HepG2 (cell line): ENCODE data around the gene RB1. TPM values are rescaled to one million over a fixed set of nuclear protein-coding genes. Genes with fewer than 3 reads are reported as not detected.

Experiments
- ATAC-seq: fragments of 200-7000 bp; cut with Tn5 transposase; 3 replicates; pipeline ENCODE4 v1.9.1; 2020; ENCODE audit warnings: mild to moderate bottlenecking, moderate library complexity
- BruUV-seq: library from RNA; stranded (reverse); fragments of 400-500 nt; replicated peaks from 2 replicates; lab custom pipeline; 2021; lab: Mats Ljungman, UMichigan
- CTCF ChIA-PET: fragments of 300-600 bp; formaldehyde crosslinking; extraction: SDS; loops from one replicate; lab custom pipeline; 2021; ENCODE audit warnings: low total read pairs, inconsistent platforms, low intra/inter-chr PET ratio; lab: Yijun Ruan, JAX
- POLR2A ChIA-PET: fragments of 350-600 bp; sonication (Branson Sonifier 250); formaldehyde crosslinking; loops from one replicate; lab custom pipeline; 2020; ENCODE audit warnings: antibody characterized with exemption, inconsistent platforms; lab: Yijun Ruan, JAX
- DNase-seq: peaks from one replicate; pipeline ENCODE4 v3.0.0-alpha.2; 2015; ENCODE audit warnings: low spot score
- FAIRE-seq: peaks from 3 replicates; lab custom pipeline; 2011; peaks lifted over from hg19 to GRCh38; lab: Jason Lieb, UNC
- H2AFZ ChIP-seq: one replicate; pipeline ENCODE4 v1.6.1; 2011; ENCODE audit warnings: low read length, inconsistent platforms
- H3K27ac ChIP-seq: fragments of 300-600 bp; 3 replicates; pipeline ENCODE4 v1.8.0; 2011; ENCODE audit warnings: mixed run types, mild to moderate bottlenecking, mixed read lengths, low read length, inconsistent platforms; ENCODE audit not compliant: insufficient read depth; ENCODE audit errors: extremely low read length
- H3K27me3 ChIP-seq, 2 experiments: fragments of 200-600 bp in 1 of 2; 2 replicates in 1 of 2; 3 replicates in 1 of 2; pipeline versions ENCODE4 v1.6.0 to v1.8.0; 2011; ENCODE audit warnings: low read length in 2 of 2, mild to moderate bottlenecking in 2 of 2, moderate library complexity in 2 of 2, inconsistent platforms in 1 of 2; ENCODE audit not compliant: insufficient read depth in 2 of 2, control insufficient read depth in 1 of 2
- H3K36me3 ChIP-seq, 2 experiments: fragments of 200-600 bp in 1 of 2; replicated peaks in 1 of 2; 2 replicates in 1 of 2; 3 replicates in 1 of 2; pipeline versions ENCODE4 v1.5.1 to v1.8.0; 2011; ENCODE audit warnings: low read length in 2 of 2, inconsistent platforms in 1 of 2; ENCODE audit not compliant: insufficient read depth in 2 of 2, control insufficient read depth in 1 of 2
- H3K4me1 ChIP-seq: 2 replicates; pipeline ENCODE4 v1.5.1; 2012; ENCODE audit warnings: low read length, inconsistent platforms; ENCODE audit not compliant: insufficient read depth
- H3K4me2 ChIP-seq: 2 replicates; pipeline ENCODE4 v1.6.0; 2011; ENCODE audit warnings: low read depth, low read length, inconsistent platforms
- H3K4me3 ChIP-seq, 3 experiments: fragments of 200-600 bp in 1 of 3; sonication (generic), shearing (Covaris generic) in 1 of 3; replicated peaks in 1 of 3; 2 replicates each; pipeline ENCODE4 v1.5.1; 2011 to 2016; ENCODE audit warnings: low read length in 3 of 3, inconsistent platforms in 2 of 3, low read depth in 2 of 3, mild to moderate bottlenecking in 2 of 3, control low read depth in 1 of 3, mixed read lengths in 1 of 3; ENCODE audit not compliant: insufficient read depth in 1 of 3
- H3K79me2 ChIP-seq: one replicate; pipeline ENCODE4 v1.6.1; 2011; ENCODE audit warnings: low read length, inconsistent platforms; ENCODE audit not compliant: insufficient read depth
- H3K9ac ChIP-seq: 2 replicates; pipeline ENCODE4 v1.6.0; 2011; ENCODE audit warnings: mild to moderate bottlenecking, low read depth, low read length, inconsistent platforms; ENCODE audit not compliant: insufficient read depth
- H3K9me3 ChIP-seq: 2 replicates; pipeline ENCODE4 v1.5.1; 2012; ENCODE audit warnings: mild to moderate bottlenecking, low read length
- H4K20me1 ChIP-seq: 2 replicates; pipeline ENCODE4 v1.6.0; 2011; ENCODE audit warnings: inconsistent platforms, mild to moderate bottlenecking, low read length, moderate library complexity; ENCODE audit not compliant: insufficient read depth
- HNRNPL ChIP-seq: fragments of 200-400 bp; formaldehyde crosslinking; IDR thresholded peaks from 2 replicates; pipeline ENCODE4 v1.6.1; 2017; ENCODE audit warnings: mild to moderate bottlenecking, low read depth, low read length
- MEF2D ChIP-seq: sonication (generic); formaldehyde crosslinking; IDR thresholded peaks from 2 replicates; pipeline ENCODE4 v1.5.1; 2020; ENCODE audit warnings: mild to moderate bottlenecking, missing genetic modification reagents
- ZBTB42 ChIP-seq: sonication (generic); formaldehyde crosslinking; IDR thresholded peaks from 2 replicates; pipeline ENCODE4 v1.5.0; 2020; ENCODE audit warnings: mild to moderate bottlenecking, missing genetic modification reagents
- ZMYM3 ChIP-seq: sonication (generic); formaldehyde crosslinking; IDR thresholded peaks from 2 replicates; pipeline ENCODE4 v1.5.1; 2020; ENCODE audit warnings: mild to moderate bottlenecking, missing genetic modification reagents
- ZNF251 ChIP-seq: sonication (generic); formaldehyde crosslinking; IDR thresholded peaks from 2 replicates; pipeline ENCODE4 v1.9.0; 2021; ENCODE audit warnings: mild to moderate bottlenecking, missing genetic modification reagents
- ZNF329 ChIP-seq: sonication (generic); formaldehyde crosslinking; IDR thresholded peaks from 2 replicates; pipeline ENCODE4 v1.9.0; 2021; ENCODE audit warnings: low read depth, mild to moderate bottlenecking, missing genetic modification reagents
- ZNF382 ChIP-seq: sonication (generic); formaldehyde crosslinking; IDR thresholded peaks from 2 replicates; pipeline ENCODE4 v1.5.0; 2020; ENCODE audit warnings: missing genetic modification reagents, mild to moderate bottlenecking, borderline replicate concordance
- WGBS: methylation state at CpG from one replicate; pipeline ENCODE4 v1.1.6; 2017; ENCODE audit warnings: low lambda C conversion rate; 5-methylcytosine and 5-hydroxymethylcytosine counted together
- in situ Hi-C: cut with HindIII; loops from 2 replicates; pipeline ENCODE4 v1.10.0; 2017; ENCODE audit warnings: low pct_unique_long_range_greater_than_20kb; ENCODE audit not compliant: extremely low pct_ligation_motif_present
- intact Hi-C: fragments of 100-400 bp; cut with micrococcal nuclease; formaldehyde crosslinking; loops from one replicate; pipeline ENCODE4 v1.10.0; 2022; ENCODE audit not compliant: unreplicated experiment
- polyA plus RNA-seq, 8 experiments: library from polyadenylated mRNA; depleted of rRNA in 3 of 8; stranded (reverse) in 7 of 8; unstranded in 1 of 8; fragments of >200 nt; fragmentation: Illumina TruSeq in 4 of 8; extraction: Trizol in 4 of 8; gene quantifications; 2 replicates each; pipeline versions ENCODE4 v1.2.1 to v1.2.3, GENCODE V29; 2011 to 2016; ENCODE audit warnings: low read depth in 4 of 8, missing spikeins in 1 of 8, mixed read lengths in 1 of 8; ENCODE audit not compliant: insufficient read depth in 1 of 8
- total RNA-seq, 5 experiments: library from RNA; depleted of rRNA; stranded (reverse); fragments of >200 nt; fragmentation: Illumina TruSeq; extraction: Trizol; gene quantifications; 2 replicates each; pipeline ENCODE4 v1.2.3, GENCODE V29; 2016; ENCODE audit warnings: low read depth in 1 of 5
- TF ChIP-seq, protein P1 (sequence below): sonication (generic); formaldehyde crosslinking; IDR thresholded peaks from 2 replicates; pipeline ENCODE4 v1.8.0; 2022; ENCODE audit warnings: missing genetic modification reagents, mild to moderate bottlenecking, moderate library complexity, borderline replicate concordance
- TF ChIP-seq, protein P2 (sequence below): sonication (generic); formaldehyde crosslinking; IDR thresholded peaks from 2 replicates; pipeline ENCODE4 v1.5.1; 2020; ENCODE audit warnings: missing genetic modification reagents, mild to moderate bottlenecking, borderline replicate concordance

The RB1 gene
- total and polyA plus RNA-seq, 2 of the 13 experiments (the other 11 are each of a cell fraction or from before 2014, with no cell fraction given), result 15.6 to 23.7 TPM

DNA sequence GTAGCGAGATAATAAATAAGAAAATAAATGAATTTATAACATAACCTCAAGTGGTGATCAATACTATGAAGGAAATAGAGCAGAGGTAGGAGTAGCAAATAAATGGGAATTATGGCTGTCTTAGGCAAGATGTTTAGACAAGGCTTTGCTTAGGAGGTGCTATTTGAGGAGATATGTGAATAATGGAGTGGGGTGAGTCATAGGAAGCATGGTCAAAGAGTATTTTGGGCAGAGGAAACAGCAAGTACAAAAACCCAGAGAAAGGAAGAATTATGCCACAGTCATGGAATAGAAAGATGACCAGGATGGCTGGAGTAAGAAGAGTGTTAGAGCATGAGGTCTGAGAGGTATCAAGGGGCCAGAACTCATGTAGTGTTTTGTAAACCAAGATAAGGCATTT lies 142.9 kb downstream of the RB1 start:
- ATAC-seq, result no peak
- ChIA-PET CTCF (no interaction called here), POLR2A (no interaction called here)
- H3K27me3 ChIP-seq, result no peaks in the 10 kb centered on the region
- H3K4me3 ChIP-seq, result no peak overlapping the region
- no peaks in the 10 kb centered on the region for H4K20me1 ChIP-seq
- no TSS peak for BruUV-seq
- no peak overlapping the region for H3K27ac ChIP-seq
- intact Hi-C loops (no loop called here), in situ Hi-C loops (no loop called here)
- no peaks in the 10 kb centered on the region for H3K36me3 ChIP-seq
- TF ChIP-seq ZBTB42 (CRISPR knock-in tag) (no peak), ZNF329 (no peak), ZNF251 (CRISPR knock-in tag) (no peak), ZMYM3 (no peak), ZNF382 (CRISPR knock-in tag) (no peak), HNRNPL (no peak), MEF2D (no peak)
- TF ChIP-seq, protein P1, sequence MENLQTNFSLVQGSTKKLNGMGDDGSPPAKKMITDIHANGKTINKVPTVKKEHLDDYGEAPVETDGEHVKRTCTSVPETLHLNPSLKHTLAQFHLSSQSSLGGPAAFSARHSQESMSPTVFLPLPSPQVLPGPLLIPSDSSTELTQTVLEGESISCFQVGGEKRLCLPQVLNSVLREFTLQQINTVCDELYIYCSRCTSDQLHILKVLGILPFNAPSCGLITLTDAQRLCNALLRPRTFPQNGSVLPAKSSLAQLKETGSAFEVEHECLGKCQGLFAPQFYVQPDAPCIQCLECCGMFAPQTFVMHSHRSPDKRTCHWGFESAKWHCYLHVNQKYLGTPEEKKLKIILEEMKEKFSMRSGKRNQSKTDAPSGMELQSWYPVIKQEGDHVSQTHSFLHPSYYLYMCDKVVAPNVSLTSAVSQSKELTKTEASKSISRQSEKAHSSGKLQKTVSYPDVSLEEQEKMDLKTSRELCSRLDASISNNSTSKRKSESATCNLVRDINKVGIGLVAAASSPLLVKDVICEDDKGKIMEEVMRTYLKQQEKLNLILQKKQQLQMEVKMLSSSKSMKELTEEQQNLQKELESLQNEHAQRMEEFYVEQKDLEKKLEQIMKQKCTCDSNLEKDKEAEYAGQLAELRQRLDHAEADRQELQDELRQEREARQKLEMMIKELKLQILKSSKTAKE (CRISPR knock-in tag), result no peak
- TF ChIP-seq, protein P2, sequence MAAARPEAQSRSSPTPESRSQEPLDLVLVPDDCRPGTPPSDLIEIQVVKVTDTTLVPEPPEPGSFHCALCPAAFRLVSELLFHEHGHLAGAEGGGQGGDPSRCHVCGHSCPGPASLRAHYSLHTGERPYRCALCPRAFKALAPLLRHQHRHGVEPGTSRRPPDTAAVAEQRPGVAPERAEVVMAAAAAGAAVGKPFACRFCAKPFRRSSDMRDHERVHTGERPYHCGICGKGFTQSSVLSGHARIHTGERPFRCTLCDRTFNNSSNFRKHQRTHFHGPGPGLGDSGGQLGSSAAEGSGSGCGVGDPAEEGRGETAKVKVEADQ (CRISPR knock-in tag), result no peak
- FAIRE-seq, result no peak
- no peaks in the 10 kb centered on the region for H3K79me2 ChIP-seq
- DNase-seq, result no peak
- H3K4me1 ChIP-seq, result no peaks in the 10 kb centered on the region
- no peak overlapping the region for H3K4me2 ChIP-seq
- no peak overlapping the region for H2AFZ ChIP-seq
- H3K9ac ChIP-seq, result no peak overlapping the region
- peaks cover 13% of the 10 kb centered on the region for H3K9me3 ChIP-seq
- 98% methylated on average over 1 of the region's 1 CpG for WGBS
